HG02588 (cell line): ENCODE results near the gene CDC20.

Source experiments
- ATAC-seq: cut with Tn5 transposase; IDR thresholded peaks from one replicate; pipeline ENCODE4 v1.9.1; 2021; ENCODE audit warnings: mild to moderate bottlenecking, moderate library complexity; ENCODE audit not compliant: unreplicated experiment

CDC20 gene

DNA sequence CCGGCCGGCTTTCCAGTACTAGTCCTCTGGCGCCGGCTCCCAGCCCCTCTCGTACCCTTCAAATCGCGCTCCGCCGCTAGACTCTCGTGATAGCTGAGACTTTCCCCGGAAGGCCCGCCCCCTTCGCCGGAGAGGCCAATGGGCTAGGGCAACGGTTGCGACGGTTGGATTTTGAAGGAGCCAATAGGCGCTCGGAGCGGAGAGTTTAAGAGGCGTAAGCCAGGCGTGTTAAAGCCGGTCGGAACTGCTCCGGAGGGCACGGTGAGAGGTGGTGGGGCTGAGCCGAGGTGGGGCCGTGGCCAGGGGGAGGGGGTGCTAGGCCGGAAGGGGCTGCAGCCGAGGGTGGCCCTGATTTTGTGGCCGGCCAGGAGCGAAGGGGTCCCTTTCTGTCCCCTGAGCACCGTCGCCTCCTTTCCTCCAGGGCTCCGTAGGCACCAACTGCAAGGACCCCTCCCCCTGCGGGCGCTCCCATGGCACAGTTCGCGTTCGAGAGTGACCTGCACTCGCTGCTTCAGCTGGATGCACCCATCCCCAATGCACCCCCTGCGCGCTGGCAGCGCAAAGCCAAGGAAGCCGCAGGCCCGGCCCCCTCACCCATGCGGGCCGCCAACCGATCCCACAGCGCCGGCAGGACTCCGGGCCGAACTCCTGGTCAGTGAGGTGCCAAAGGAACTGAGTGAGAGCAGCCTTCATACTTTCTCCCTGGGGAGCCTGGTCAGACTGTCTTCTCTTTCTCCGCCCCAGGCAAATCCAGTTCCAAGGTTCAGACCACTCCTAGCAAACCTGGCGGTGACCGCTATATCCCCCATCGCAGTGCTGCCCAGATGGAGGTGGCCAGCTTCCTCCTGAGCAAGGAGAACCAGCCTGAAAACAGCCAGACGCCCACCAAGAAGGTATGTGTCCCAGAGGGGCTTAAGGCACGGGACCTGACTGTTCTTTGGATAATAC lies at the start of gene CDC20:
TSS of gene CDC20 (plus strand) at position 236 of the 948 bp plus-strand sequence. CDS start at position 471, 235 bp downstream.
- peak; percentile 91 for ATAC-seq

DNA sequence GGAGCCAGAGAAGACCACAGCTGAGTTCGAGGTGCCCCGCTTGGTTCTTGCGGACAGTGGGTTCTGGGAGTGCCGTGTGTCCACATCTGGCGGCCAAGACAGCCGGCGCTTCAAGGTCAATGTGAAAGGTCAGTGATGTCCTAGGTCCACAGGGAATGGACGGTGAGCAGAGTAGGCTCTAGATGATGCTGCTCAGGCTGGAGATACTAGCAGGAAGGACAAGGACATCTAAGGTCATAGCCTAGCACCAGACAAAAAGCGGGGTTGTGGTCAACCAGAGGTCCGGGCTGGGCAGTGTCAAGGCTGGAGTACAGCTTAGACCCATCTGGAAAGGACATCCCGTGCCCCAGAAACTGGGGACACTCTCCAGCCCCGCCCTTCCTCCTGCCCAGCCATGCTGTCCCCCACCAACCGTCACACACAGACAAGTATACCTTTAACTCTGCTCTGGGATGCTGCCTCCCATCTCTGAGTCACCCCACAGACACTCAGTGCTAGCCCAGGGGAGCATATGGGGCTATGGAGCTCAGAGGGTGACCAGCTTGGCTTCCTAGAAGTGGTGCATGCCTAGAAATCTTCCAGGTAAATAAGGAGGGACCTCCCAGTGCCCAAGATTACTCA lies 49.3 kb upstream of the CDC20 start:
- ATAC-seq, result no peak

GRCh38 chr1:43311521-43311920 lies 47.3 kb upstream of the CDC20 start:
- ATAC-seq, result no peak

GRCh38 chr1:43312212-43312623 lies 46.6 kb upstream of the CDC20 start:
- no peak for ATAC-seq

- ATAC-seq, result no peak
Observed at GRCh38 chr1:43312663-43313515, 45.9 kb upstream of the CDC20 start.

GRCh38 chr1:43313771-43314170 lies 45.0 kb upstream of the CDC20 start:
- ATAC-seq, result no peak

DNA sequence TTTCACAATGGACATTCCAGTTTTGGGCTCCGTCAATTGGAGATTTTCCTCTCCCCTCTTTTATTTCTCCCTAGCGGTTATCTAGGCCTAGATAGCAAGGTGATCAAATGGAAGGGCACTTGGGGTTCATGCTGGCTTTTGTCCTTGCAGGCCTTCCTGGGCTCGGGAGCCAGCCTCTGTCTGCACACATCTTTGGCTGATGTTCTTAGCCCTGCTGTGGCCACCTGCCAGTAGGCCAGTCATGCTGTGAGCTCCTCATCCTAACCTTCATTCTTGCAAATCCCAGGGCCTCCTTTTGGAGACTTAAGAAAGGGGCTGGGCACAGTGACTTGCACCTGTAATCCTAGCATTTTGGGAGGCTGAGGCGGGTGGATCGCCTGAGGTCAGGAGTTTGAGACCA lies 44.5 kb upstream of the CDC20 start:
- no peak for ATAC-seq

DNA sequence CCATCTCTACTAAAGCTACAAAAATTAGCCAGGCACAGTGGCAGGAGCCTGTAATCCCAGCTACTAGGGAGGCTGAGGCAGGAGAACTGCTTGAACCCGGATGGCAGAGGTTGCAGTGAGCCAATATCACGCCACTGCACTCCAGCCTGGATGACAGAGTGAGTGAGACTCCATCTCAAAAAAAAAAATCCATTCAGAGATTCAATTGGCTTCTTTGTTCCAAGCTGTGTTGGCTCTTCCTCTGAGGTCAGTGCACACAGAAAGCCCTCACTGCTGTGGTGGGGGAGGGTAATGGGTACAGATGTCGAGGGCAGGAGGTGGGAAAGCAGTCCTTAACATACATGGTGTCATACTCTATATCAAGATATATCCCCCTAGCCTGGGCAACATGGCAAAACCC lies 43.3 kb upstream of the CDC20 start:
- ATAC-seq, result no peak

- ATAC-seq, result no peak
Observed at GRCh38 chr1:43315963-43316737, 42.6 kb upstream of the CDC20 start.

DNA sequence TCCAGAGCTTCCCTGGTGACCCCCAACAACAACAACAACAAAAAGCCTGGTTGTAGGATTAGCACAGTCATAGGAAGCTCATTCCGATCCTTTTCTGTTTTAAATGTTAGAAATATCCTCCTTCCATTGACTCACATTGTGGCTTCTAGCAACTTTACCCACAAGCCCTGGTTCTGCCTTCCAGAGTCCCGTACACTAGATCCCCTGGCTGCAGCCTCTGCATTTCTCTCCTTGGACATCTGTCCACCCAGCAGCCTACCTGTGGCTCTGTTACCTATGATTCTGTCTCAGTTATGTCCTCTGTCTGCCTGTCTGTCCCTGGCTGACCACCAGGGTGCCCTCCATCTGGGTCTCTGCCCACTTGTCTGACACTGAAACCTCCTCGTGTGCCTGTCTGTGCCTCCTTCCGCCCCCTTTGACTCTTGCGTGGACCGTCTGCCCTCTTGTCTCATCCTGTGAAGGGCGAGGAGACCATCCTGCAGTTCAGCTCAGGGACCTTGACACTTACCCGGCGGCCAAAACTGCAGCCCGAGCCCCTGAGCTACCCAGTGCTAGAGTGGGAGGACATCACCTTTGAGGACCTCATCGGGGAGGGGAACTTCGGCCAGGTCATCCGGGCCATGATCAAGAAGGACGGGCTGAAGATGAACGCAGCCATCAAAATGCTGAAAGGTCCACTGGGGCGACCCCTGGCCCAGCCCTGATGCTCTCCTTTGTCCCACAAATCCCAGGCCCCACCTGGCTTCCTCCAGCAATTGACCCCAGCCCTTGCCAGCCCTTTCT lies 41.9 kb upstream of the CDC20 start:
- ATAC-seq, result no peak

- no peak for ATAC-seq
Observed at GRCh38 chr1:43317817-43318471, 40.8 kb upstream of the CDC20 start.

DNA sequence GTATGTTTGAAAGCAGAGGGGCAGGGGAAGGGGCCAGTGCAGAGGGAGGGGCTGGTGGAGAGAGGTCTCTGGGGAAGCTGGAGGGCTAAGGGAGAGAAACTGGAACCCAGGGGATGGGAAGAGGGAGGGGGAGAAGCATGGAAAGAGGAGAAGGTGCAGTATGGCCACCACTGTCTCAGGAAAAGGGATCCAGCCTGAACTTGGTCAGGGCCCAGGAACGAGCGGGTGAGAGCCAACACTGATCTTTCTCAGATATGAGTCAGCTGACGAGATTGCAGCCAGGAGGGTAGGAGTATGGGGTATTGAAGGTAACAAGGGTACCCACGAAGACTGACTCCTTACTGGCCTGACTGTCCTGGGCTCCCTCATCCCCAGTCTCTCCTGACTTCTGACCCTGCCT lies 40.0 kb upstream of the CDC20 start:
- ATAC-seq, result no peak

DNA sequence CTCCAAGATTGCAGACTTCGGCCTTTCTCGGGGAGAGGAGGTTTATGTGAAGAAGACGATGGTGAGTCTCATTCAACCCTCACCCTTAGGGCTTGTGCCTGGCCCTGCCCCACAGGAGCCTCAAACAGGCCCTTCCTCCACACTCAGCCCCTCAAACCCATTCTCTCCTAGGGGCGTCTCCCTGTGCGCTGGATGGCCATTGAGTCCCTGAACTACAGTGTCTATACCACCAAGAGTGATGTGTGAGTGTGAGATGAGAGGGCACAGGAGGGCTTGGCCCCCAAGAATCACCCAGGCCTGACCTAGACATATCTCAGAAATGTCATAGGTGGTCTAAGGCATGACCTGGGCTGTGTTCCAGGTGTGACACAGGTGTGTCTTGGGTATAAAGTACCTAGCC lies 39.5 kb upstream of the CDC20 start:
- no peak for ATAC-seq

DNA sequence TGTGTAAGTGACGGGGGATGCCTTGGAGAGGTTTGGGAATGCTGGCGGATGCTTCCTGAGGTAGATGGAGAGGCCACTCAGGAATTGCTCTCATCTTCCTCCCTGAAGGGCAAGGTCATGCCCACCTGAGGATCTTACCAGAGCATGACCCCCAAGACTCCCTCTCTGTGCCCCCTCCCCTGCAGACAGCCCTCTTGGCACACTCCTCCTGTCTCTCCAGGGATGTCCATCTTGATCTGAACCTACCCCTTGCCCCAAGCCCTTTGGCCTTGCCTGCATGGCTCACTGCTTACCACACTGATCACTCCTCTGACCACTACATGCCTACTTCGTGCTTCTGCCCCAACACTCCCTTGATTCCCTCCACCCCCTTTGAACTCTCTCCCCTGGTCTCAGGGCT lies 39.0 kb upstream of the CDC20 start:
- ATAC-seq, result no peak

- ATAC-seq, result no peak
Observed at GRCh38 chr1:43321331-43321891, 37.4 kb upstream of the CDC20 start.

DNA sequence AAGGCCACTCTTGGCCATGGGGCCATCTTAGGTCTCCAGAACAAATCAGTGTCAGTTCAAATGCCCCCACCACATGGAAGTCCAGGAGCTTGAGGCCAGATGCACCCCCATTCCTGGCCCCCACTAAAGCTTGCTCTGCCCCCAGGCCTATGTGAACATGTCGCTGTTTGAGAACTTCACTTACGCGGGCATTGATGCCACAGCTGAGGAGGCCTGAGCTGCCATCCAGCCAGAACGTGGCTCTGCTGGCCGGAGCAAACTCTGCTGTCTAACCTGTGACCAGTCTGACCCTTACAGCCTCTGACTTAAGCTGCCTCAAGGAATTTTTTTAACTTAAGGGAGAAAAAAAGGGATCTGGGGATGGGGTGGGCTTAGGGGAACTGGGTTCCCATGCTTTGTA lies 36.3 kb upstream of the CDC20 start:
- no peak for ATAC-seq

- no peak for ATAC-seq
Observed at GRCh38 chr1:43324810-43325209, 34.0 kb upstream of the CDC20 start.

DNA sequence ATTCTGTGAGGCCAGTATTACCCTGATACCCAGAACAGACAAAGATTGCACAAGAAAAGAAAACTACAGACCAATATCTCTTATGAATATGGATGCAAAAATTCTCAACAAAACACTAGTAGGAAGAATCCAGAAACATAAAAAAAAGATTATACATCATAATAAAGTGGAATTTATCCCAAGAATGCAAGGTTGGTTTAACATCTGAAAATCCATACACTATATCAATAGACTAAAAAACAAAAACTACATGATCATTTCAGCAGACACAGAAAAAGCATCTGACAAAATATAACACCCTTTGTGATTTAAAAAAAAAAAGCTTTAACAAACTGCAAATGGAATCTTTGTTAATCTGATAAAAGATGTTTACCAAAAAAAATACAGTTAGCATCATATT lies 33.4 kb upstream of the CDC20 start:
- no peak for ATAC-seq
